Fibroblast of lung (primary cell): ENCODE data around the gene HPSE2. TPM values are rescaled to one million over a fixed set of nuclear protein-coding genes. Genes with fewer than 3 reads are reported as not detected.

Experiments
- DNase-seq, 2 donors: peaks; one replicate each; pipeline versions ENCODE4 v3.0.0 to v3.0.0-alpha.2; 2010; ENCODE audit warnings: low read depth in 2 of 2
- H2AFZ ChIP-seq: 2 replicates; pipeline ENCODE4 v1.5.1; 2012; ENCODE audit warnings: low read length, control low read depth, inconsistent platforms
- H3K27ac ChIP-seq: 2 replicates; pipeline ENCODE4 v1.5.1; 2011; ENCODE audit warnings: low read length, control low read depth; ENCODE audit not compliant: insufficient read depth
- H3K27me3 ChIP-seq: 2 replicates; pipeline ENCODE4 v1.5.1; 2011; ENCODE audit warnings: mild to moderate bottlenecking, low read length; ENCODE audit not compliant: control insufficient read depth, insufficient read depth
- H3K36me3 ChIP-seq: 2 replicates; pipeline ENCODE4 v1.5.1; 2011; ENCODE audit warnings: low read length; ENCODE audit not compliant: control insufficient read depth, insufficient read depth
- H3K4me1 ChIP-seq: 2 replicates; pipeline ENCODE4 v1.5.1; 2011; ENCODE audit warnings: low read length; ENCODE audit not compliant: control insufficient read depth, insufficient read depth; ENCODE audit errors: extremely low read depth
- H3K4me2 ChIP-seq: 2 replicates; pipeline ENCODE4 v1.5.1; 2011; ENCODE audit warnings: low read length, control low read depth; ENCODE audit not compliant: insufficient read depth; ENCODE audit errors: extremely low read depth
- H3K4me3 ChIP-seq, 4 experiments: fragments of 200-600 bp in 1 of 4; sonication (generic) in 1 of 4; replicated peaks in 1 of 4; 2 replicates each; pipeline ENCODE4 v1.5.1; 2011 to 2016; ENCODE audit warnings: low read length in 4 of 4, low read depth in 3 of 4, mild to moderate bottlenecking in 3 of 4, control low read depth in 2 of 4, inconsistent platforms in 1 of 4, mixed read lengths in 1 of 4; ENCODE audit not compliant: insufficient read depth in 1 of 4; ENCODE audit errors: control extremely low read depth in 1 of 4
- H3K79me2 ChIP-seq: 2 replicates; pipeline ENCODE4 v1.5.1; 2012; ENCODE audit warnings: mild to moderate bottlenecking, low read length, inconsistent platforms; ENCODE audit not compliant: control insufficient read depth, insufficient read depth
- H3K9ac ChIP-seq: 2 replicates; pipeline ENCODE4 v1.5.1; 2011; ENCODE audit warnings: mild to moderate bottlenecking, low read length, control low read depth; ENCODE audit not compliant: insufficient read depth
- H3K9me3 ChIP-seq: 2 replicates; pipeline ENCODE4 v1.5.1; 2012; ENCODE audit warnings: low read depth, low read length; ENCODE audit not compliant: control insufficient read depth, insufficient read depth
- H4K20me1 ChIP-seq: 2 replicates; pipeline ENCODE4 v1.5.1; 2011; ENCODE audit warnings: low read length; ENCODE audit not compliant: control insufficient read depth, insufficient read depth; ENCODE audit errors: extremely low read depth
- EZH2 ChIP-seq: IDR thresholded peaks from 2 replicates; pipeline ENCODE4 v1.5.1; 2012; ENCODE audit warnings: low read length, control low read depth, mild to moderate bottlenecking; ENCODE audit errors: missing control alignments
- polyA plus RNA-seq, 2 donors: library from polyadenylated mRNA; depleted of rRNA in 1 of 2; stranded (reverse) in 1 of 2; unstranded in 1 of 2; fragments of >200 nt; gene quantifications; 2 replicates each; pipeline ENCODE4 v1.2.1, GENCODE V29; 2011 to 2012; ENCODE audit warnings: missing spikeins in 1 of 2
- total RNA-seq: library from RNA; depleted of rRNA; stranded (reverse); fragments of >200 nt; gene quantifications from 2 replicates; pipeline ENCODE4 v1.2.1, GENCODE V29; 2014
- TF ChIP-seq, protein P1 (sequence below), 2 donors: IDR thresholded peaks in 1 of 2; conservative IDR thresholded peaks in 1 of 2; 1 replicate in 1 of 2; 2 replicates in 1 of 2; pipeline ENCODE4 v1.5.1; 2011 to 2012; ENCODE audit warnings: low read length in 2 of 2, control low read depth in 1 of 2, inconsistent platforms in 1 of 2, low read depth in 1 of 2, mild to moderate bottlenecking in 1 of 2

HPSE2 gene
- total and polyA plus RNA-seq, 2 donors (not counting 1 experiment from before 2014, with no cell fraction given) = 0.02 to 0.17 TPM

DNA sequence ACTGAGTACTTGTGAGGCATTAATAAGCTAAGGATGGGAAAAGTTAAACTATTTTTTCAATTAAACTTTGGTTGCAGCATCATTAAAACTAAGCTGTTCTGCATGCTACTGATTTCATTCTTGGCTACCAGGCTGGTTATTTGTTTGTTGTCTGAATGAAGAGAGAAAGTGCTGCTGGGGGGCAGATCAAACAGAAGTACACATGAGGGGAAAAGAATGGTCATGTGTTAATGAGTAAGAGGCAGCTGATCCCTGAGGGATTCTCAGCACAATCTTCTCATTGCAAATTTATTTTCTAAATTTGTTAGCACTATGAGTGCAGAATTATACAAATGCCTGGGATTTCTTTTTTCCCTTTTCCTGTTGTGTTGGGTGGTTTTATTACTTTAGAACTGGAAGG, 575.7 kb downstream of the HPSE2 start:
- Histone ChIP-seq H3K4me1 (no peaks in the 10 kb centered on the region), H4K20me1 (no peaks in the 10 kb centered on the region), H3K27me3 (no peaks in the 10 kb centered on the region), H3K27ac (no peak overlapping the region), H3K36me3 (no peaks in the 10 kb centered on the region), H3K4me3 (no peak overlapping the region), H3K9me3 (no peaks in the 10 kb centered on the region), H3K9ac (no peak overlapping the region), H3K4me2 (no peak overlapping the region), H3K79me2 (no peaks in the 10 kb centered on the region), H2AFZ (no peak overlapping the region)
- DNase-seq = no peak
- TF ChIP-seq EZH2 = no peak
- TF ChIP-seq, protein P1, sequence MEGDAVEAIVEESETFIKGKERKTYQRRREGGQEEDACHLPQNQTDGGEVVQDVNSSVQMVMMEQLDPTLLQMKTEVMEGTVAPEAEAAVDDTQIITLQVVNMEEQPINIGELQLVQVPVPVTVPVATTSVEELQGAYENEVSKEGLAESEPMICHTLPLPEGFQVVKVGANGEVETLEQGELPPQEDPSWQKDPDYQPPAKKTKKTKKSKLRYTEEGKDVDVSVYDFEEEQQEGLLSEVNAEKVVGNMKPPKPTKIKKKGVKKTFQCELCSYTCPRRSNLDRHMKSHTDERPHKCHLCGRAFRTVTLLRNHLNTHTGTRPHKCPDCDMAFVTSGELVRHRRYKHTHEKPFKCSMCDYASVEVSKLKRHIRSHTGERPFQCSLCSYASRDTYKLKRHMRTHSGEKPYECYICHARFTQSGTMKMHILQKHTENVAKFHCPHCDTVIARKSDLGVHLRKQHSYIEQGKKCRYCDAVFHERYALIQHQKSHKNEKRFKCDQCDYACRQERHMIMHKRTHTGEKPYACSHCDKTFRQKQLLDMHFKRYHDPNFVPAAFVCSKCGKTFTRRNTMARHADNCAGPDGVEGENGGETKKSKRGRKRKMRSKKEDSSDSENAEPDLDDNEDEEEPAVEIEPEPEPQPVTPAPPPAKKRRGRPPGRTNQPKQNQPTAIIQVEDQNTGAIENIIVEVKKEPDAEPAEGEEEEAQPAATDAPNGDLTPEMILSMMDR (conservative IDR thresholded peaks at IDR 0.05 in 1 of 2, IDR thresholded peaks at IDR 0.05 in 1 of 2; ENCODE audit: low read depth in 1 of 2, low read length in 2 of 2) = no peak

DNA sequence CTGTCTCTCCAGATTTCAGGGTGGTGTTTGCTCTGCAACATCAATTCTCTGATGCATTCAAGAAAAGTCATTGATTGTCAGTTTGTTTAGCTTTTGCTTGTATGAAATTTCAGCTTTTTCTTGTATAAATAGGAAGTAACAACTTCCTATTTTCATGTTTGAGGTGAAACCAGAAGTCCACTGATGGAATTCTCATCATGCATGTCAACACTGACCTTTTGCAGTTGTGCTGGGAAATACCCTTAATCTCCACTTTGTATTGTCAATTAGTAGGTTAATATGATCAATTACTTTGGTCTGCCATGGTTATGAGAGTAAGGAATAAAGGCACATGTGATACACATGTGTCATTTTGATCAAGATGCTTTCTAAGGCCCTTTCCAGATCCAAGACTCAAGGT, 580.2 kb downstream of the HPSE2 start:
- H3K4me2 ChIP-seq = no peak overlapping the region
- H3K79me2 ChIP-seq = no peaks in the 10 kb centered on the region
- no peaks in the 10 kb centered on the region for H3K36me3 ChIP-seq
- no peaks in the 10 kb centered on the region for H4K20me1 ChIP-seq
- H2AFZ ChIP-seq = no peak overlapping the region
- H3K4me1 ChIP-seq = no peaks in the 10 kb centered on the region
- H3K4me3 ChIP-seq = no peak overlapping the region
- no peaks in the 10 kb centered on the region for H3K27me3 ChIP-seq
- DNase-seq = no peak
- TF ChIP-seq, protein P1 (conservative IDR thresholded peaks at IDR 0.05 in 1 of 2, IDR thresholded peaks at IDR 0.05 in 1 of 2; ENCODE audit: low read depth in 1 of 2, low read length in 2 of 2) = no peak
- TF ChIP-seq EZH2 = no peak
- H3K9ac ChIP-seq = no peak overlapping the region
- H3K9me3 ChIP-seq = no peaks in the 10 kb centered on the region
- H3K27ac ChIP-seq = no peak overlapping the region

DNA sequence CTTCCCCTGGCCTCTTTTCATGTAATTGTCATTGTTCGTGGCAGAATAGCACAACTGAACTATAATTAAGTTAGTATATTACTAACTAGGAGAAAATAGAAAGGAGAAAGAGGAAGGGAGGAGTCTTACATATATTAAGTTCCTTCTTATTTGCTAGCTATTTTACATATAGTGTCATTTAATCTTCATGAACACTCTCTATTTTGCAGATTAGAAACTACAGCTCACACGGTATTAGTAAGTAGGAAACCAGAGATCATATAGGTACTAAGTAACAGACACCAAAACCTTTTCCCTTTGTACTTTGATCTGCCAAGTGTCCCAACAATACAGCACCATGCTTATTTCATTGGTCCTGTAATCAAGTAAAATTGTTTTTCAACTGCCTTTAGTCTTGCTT, 586.5 kb downstream of the HPSE2 start:
- no peak for TF ChIP-seq EZH2
- TF ChIP-seq, protein P1 (conservative IDR thresholded peaks at IDR 0.05 in 1 of 2, IDR thresholded peaks at IDR 0.05 in 1 of 2; ENCODE audit: low read depth in 1 of 2, low read length in 2 of 2) = no peak
- no peak overlapping the region for H3K27ac ChIP-seq

More for the DNA sequence above, 586.5 kb downstream of the HPSE2 start:
- no peak for DNase-seq
- H4K20me1 ChIP-seq = no peaks in the 10 kb centered on the region
- no peaks in the 10 kb centered on the region for H3K79me2 ChIP-seq
- no peak overlapping the region for H3K9ac ChIP-seq
- no peaks in the 10 kb centered on the region for H3K4me1 ChIP-seq
- no peak overlapping the region for H3K4me3 ChIP-seq
- H3K9me3 ChIP-seq = no peaks in the 10 kb centered on the region
- H3K36me3 ChIP-seq = no peaks in the 10 kb centered on the region
- no peak overlapping the region for H2AFZ ChIP-seq
- H3K27me3 ChIP-seq = no peaks in the 10 kb centered on the region
- no peak overlapping the region for H3K4me2 ChIP-seq
